ENCODE results near the gene ATP6AP1.
A peak's percentile ranks its signal among the peaks of the same experiment; 100 is the strongest.

ATP6AP1 gene

DNA sequence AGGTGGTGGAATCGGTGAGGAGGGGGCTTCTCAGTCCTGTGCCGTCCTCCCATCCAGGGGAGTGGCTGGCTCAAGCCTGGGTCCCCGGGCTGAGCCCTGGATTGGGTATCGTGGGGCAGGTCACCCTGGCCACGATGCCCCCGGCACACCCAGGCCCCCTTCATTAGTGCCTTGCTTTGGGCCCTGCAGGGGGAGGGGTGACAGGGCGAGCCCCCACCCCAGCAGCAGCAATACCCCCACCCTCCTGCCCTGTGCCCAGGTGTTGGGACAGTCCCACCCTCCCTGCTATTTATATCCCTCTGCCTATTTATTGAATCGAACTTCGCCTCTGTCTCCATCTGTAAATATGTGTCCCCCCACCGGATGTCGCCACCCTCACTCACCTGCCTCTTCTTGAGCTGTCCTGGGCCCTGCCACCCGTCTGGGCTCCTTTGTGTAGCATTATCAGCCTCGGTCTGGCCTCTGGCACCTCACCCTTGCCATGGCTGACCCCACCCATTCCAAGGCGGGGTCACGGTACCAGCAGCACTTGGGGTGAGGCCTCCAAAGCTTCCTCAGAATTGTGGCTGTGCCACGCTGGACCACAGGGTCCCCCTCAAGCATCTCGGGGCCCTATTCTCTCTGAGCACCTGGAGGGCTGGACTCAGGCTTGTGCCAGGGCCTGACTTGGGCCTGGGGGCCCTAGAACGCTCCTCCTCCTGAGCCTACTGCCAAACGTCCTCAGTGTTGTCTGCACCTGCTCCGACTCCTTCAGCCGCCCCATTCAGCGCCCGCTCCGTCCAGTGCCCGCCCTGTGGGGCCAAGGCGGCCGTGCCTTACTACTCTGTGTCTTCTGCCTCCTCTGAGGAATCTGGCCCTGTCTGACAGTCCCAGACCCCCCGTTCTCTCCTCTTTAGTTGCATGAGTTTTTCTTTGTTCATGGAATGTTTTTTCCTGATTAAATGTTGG, 44.5 kb downstream of the ATP6AP1 start:
- TF ChIP-seq FOXM1 (IDR thresholded peaks at IDR 0.05; ENCODE audit: borderline replicate concordance) (no peak), LEF1 (IDR thresholded peaks at IDR 0.05; ENCODE audit: borderline replicate concordance) (no peak), ELF4 (IDR thresholded peaks at IDR 0.05) (no peak), ZNF384 (IDR thresholded peaks at IDR 0.05) (no peak), FOXA1 (IDR thresholded peaks at IDR 0.05) (no peak), FOXK2 (IDR thresholded peaks at IDR 0.05) (no peak), ARNT (IDR thresholded peaks at IDR 0.05) (no peak), SP1 (IDR thresholded peaks at IDR 0.05) (no peak), BHLHE40 (IDR thresholded peaks at IDR 0.05; ENCODE audit: borderline replicate concordance) (no peak), TARDBP (IDR thresholded peaks at IDR 0.05) (no peak), L3MBTL2 (conservative IDR thresholded peaks at IDR 0.05) (no peak), SUZ12 (IDR thresholded peaks at IDR 0.05) (no peak), CTBP1 (IDR thresholded peaks at IDR 0.05; ENCODE audit: borderline replicate concordance) (no peak), HDGF (IDR thresholded peaks at IDR 0.05; ENCODE audit: borderline replicate concordance) (no peak), NFRKB (IDR thresholded peaks at IDR 0.05) (no peak)
- TF ChIP-seq, protein P1, sequence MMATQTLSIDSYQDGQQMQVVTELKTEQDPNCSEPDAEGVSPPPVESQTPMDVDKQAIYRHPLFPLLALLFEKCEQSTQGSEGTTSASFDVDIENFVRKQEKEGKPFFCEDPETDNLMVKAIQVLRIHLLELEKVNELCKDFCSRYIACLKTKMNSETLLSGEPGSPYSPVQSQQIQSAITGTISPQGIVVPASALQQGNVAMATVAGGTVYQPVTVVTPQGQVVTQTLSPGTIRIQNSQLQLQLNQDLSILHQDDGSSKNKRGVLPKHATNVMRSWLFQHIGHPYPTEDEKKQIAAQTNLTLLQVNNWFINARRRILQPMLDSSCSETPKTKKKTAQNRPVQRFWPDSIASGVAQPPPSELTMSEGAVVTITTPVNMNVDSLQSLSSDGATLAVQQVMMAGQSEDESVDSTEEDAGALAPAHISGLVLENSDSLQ (IDR thresholded peaks at IDR 0.05) = no peak
- POLR2A ChIA-PET = interaction anchor here (0.9 kb wide), 1 partner anchor 28 kb away, joined by 3 read pairs; no protein-coding TSS in a partner anchor
- DNase-seq (ENCODE audit: extremely low spot score) = no peak
- CTCF ChIA-PET = interaction anchor here (0.6 kb wide), 1 partner anchor 55 kb away, joined by 4 read pairs; no protein-coding TSS in a partner anchor

DNA sequence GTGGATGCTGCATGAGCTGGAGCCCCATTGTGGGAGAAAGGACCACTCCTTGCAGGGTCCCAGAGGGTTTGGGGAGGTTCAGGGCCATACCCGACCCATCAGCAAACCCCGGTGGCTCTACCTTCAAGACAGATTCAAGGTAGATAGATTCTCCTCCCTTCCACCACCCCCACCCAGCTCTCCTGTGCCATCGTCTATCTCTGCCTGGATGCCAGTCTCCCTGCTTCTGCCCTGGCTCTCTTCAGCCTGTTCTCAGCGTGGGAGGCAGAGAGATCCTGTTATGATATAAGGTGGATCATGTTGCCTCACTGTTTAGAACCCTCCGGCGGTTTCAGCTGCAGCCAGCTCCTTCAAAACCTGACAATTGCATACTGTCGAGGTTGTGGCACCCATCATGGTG, 45.2 kb downstream of the ATP6AP1 start:
- CTCF ChIA-PET = interaction anchor here (0.6 kb wide), 1 partner anchor 54 kb away, joined by 4 read pairs; no protein-coding TSS in a partner anchor
- TF ChIP-seq FOXA1 (IDR thresholded peaks at IDR 0.05) (no peak), SUZ12 (IDR thresholded peaks at IDR 0.05) (no peak), ZNF384 (IDR thresholded peaks at IDR 0.05) (no peak), L3MBTL2 (conservative IDR thresholded peaks at IDR 0.05) (no peak), CTBP1 (IDR thresholded peaks at IDR 0.05; ENCODE audit: borderline replicate concordance) (no peak), HDGF (IDR thresholded peaks at IDR 0.05; ENCODE audit: borderline replicate concordance) (no peak), ARNT (IDR thresholded peaks at IDR 0.05) (no peak), LEF1 (IDR thresholded peaks at IDR 0.05; ENCODE audit: borderline replicate concordance) (no peak), FOXK2 (IDR thresholded peaks at IDR 0.05) (no peak)
- TF ChIP-seq, protein P1 (IDR thresholded peaks at IDR 0.05) = no peak
- POLR2A ChIA-PET = no interaction called here
- DNase-seq (ENCODE audit: extremely low spot score) = no peak

DNA sequence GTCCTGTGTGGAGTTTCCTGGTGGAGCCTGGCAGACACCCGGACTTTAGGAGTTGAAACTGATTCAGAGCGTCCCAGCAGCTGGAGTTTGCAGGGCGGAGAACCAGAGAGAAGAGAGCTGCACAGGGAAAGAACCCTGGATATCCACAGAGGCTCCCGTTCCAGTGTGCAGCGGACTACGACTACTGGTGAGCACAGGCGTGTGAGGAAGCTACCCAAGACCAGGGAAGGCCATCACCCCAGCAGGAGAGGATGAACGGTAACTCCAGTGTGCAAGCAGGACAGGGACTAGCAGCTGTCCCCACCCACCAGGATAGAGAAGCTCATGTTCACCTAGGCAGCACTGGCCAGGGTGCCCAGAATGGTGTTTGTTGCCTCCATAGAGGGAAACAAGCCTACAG, 48.3 kb downstream of the ATP6AP1 start:
- ChIA-PET CTCF (interaction anchor here (1.6 kb wide), 1 partner anchor 50 kb away, joined by 9 read pairs; no protein-coding TSS in a partner anchor), POLR2A (interaction anchor here (1.1 to 2.5 kb wide), 7 partner anchors 9 to 77 kb away, joined by 3 to 12 read pairs (median 5); partner anchors contain the start of genes FAM50A, SLC10A3 and UBL4A)
- DNase-seq (ENCODE audit: extremely low spot score) = no peak
- no peak for TF ChIP-seq LEF1 (IDR thresholded peaks at IDR 0.05; ENCODE audit: borderline replicate concordance)
- no peak for TF ChIP-seq CTBP1 (IDR thresholded peaks at IDR 0.05; ENCODE audit: borderline replicate concordance)
- no peak for TF ChIP-seq ARNT (IDR thresholded peaks at IDR 0.05)
- TF ChIP-seq L3MBTL2 (conservative IDR thresholded peaks at IDR 0.05) = no peak

DNA sequence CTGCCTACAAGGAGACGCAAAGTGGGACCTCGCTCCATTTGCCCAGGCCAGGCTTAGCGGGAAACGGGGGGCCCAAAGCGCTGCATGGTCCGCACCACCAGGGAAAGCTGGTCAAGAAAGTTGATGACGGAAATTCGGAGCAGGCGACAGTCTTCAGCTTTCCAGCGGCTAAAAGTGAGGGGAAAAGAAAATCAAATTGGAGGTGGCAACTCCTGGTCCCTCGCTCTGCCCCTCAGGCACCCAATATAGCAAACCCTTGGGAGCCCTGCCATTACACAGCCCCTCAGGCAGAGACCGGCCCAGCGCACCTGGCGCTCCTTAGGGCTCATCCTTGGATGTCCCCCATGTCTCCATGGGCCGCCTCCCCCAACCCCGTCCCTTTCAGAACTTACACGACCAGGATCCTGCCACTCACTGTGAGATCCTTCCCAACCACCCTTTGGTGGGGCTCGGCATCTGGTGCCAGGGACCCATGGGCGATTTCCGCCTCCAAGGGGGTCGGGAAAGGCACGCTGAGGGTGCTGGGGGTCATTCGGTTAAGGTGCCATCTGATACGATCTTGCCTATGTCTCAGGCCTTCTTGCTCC, 49.5 kb downstream of the ATP6AP1 start:
- CTCF ChIA-PET = interaction anchor here (1.6 kb wide), 1 partner anchor 49 kb away, joined by 9 read pairs; no protein-coding TSS in a partner anchor

DNA sequence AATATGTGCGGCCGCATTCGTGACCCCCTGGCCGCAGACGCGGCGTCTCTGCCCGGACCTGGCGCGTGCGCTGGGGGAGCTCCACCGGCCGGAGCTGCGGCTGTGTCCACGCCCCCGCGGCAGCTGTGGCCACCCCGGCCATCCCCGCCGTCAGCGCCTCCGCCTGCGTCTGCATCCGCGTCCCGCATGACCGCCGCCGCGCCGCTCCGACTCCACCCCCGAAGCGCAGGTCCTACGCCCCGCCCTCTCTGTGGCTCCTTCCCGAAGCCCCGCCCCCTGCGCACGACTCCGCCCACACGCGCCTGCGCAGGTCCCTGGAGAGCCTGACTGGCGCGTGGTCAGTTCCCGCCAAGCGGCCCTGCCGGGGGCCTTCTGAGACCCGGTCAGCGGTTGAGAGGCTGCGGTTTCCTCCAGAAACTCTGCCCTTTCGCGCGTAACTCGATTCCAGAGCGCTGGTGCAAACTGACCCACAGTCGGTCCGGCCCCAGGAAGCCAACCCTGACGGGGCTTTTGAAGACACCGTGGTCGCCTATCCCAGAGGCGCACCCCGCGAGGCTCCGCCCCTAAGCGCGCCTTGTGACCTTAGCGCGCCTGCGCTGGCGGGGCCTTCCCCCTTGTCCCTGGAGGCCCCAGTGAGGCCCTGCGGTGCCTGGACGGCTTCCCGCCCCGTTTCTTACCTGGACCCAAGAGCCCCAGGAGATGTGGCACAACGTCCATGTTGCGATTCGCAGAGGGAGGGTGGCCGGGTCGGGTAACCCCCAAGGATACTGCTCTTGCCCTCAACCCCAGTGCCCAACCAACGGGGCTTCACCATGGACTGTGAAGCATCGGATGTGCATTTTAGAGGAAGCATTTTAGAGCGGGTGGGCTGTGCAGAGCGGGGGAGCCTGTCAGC, 50.5 kb downstream of the ATP6AP1 start, which contains the start of gene LAGE3:
Gene LAGE3, minus strand, starts transcription at position 554 of the 895 bp plus-strand sequence. Its CDS starts 366 bp downstream, at position 188.
- peak; percentile 95 for DNase-seq (ENCODE audit: extremely low spot score)
- POLR2A ChIA-PET = interaction anchor here (0.7 to 2.5 kb wide), 9 partner anchors 9 to 81 kb away, joined by 3 to 15 read pairs (median 4); partner anchors contain the start of genes FAM3A, RPL10, SLC10A3 and UBL4A

More for the DNA sequence above, 49.5 kb downstream of the ATP6AP1 start:
- POLR2A ChIA-PET = interaction anchor here (1.2 to 2.5 kb wide), 8 partner anchors 10 to 80 kb away, joined by 3 to 12 read pairs (median 4); partner anchors contain the start of genes FAM3A, RPL10, SLC10A3 and UBL4A
- no peak for DNase-seq (ENCODE audit: extremely low spot score)
- no peak for TF ChIP-seq FOXM1 (IDR thresholded peaks at IDR 0.05; ENCODE audit: borderline replicate concordance)

More for the DNA sequence above, 50.5 kb downstream of the ATP6AP1 start, which contains the start of gene LAGE3:
- TF ChIP-seq FOXK2 (IDR thresholded peaks at IDR 0.05) = no peak
- no peak for TF ChIP-seq TARDBP (IDR thresholded peaks at IDR 0.05)
- TF ChIP-seq SP1 (IDR thresholded peaks at IDR 0.05) = peak; percentile 96
- peak; percentile 100 for TF ChIP-seq L3MBTL2 (conservative IDR thresholded peaks at IDR 0.05)
- TF ChIP-seq NFRKB (IDR thresholded peaks at IDR 0.05) = no peak
- no peak for TF ChIP-seq BHLHE40 (IDR thresholded peaks at IDR 0.05; ENCODE audit: borderline replicate concordance)
- CTCF ChIA-PET = no interaction called here

All from HEK293T (cell line).